ENCODE measurements around the gene MRNIP.
"Not testable (repeated sequence)": the region's sequence is repeated elsewhere in the genome, so short reads cannot be mapped to it uniquely, and the experiment has no call there.

GRCh38 chr5:179789278-179789677, 69.3 kb downstream of the MRNIP start:
- not testable (repeated sequence) for TF ChIP-seq CTCF, POLR2A (IDR thresholded peaks at IDR 0.05)
